Measurements from ENCODE around the gene KLHL29. TPM values are rescaled to one million over a fixed set of nuclear protein-coding genes. Genes with fewer than 3 reads are reported as not detected.

Gene KLHL29
- total RNA-seq, 1 experiment from 2014 or later, result 16.7 TPM

GRCh38 chr2:23619941-23620340 lies 235.0 kb downstream of the KLHL29 start:
- TF ChIP-seq EZH2phosphoT487 (IDR thresholded peaks at IDR 0.05; ENCODE audit: borderline replicate concordance) (no peak), JUND (IDR thresholded peaks at IDR 0.05) (no peak), MAX (IDR thresholded peaks at IDR 0.05) (no peak), FOSL1 (IDR thresholded peaks at IDR 0.05; ENCODE audit: low read depth) (no peak)
- POLR2A ChIA-PET, result no interaction called here
- intact Hi-C loops (cut with micrococcal nuclease), result no loop called here

GRCh38 chr2:23620841-23621341 lies 235.9 kb downstream of the KLHL29 start:
- no peaks in the 10 kb centered on the region for H3K9me3 ChIP-seq (ENCODE audit: control insufficient read depth in 1 of 2, insufficient read depth in 1 of 2, low read depth in 1 of 2, low read length in 2 of 2)
- H3K27me3 ChIP-seq (ENCODE audit: insufficient read depth, low read length), result no peaks in the 10 kb centered on the region
- H3K4me2 ChIP-seq (ENCODE audit: low read length), result no peak overlapping the region
- no peak overlapping the region for H3K4me3 ChIP-seq (replicated peaks in 1 of 2; ENCODE audit: low read depth in 1 of 2, low read length in 2 of 2)
- BruUV-seq (replicated peaks), result no TSS peak
- H3K4me1 ChIP-seq (ENCODE audit: control insufficient read depth in 1 of 2, insufficient read depth in 2 of 2, low read length in 2 of 2), result no peaks in the 10 kb centered on the region
- H3K9ac ChIP-seq (ENCODE audit: low read length), result no peak overlapping the region
- no peaks in the 10 kb centered on the region for H3K9me2 ChIP-seq (ENCODE audit: insufficient read depth)
- RAD21 ChIA-PET (ENCODE audit: low non-redundant PET in 1 of 2, low total read pairs in 2 of 2, uncharacterized antibody in 2 of 2, unreplicated experiment in 2 of 2), result no interaction called here
- ATAC-seq, result no peak
- no peaks in the 10 kb centered on the region for H4K20me1 ChIP-seq (ENCODE audit: insufficient read depth)
- no peaks in the 10 kb centered on the region for H3K36me3 ChIP-seq (ENCODE audit: control insufficient read depth in 1 of 2, insufficient read depth in 2 of 2, low read length in 2 of 2)
- CTCF ChIA-PET, result no interaction called here
- H2AFZ ChIP-seq (ENCODE audit: low read depth, low read length, poor library complexity, severe bottlenecking), result no peak overlapping the region
- H3K27ac ChIP-seq (ENCODE audit: low read depth, low read length), result no peak overlapping the region
- no peak for TF ChIP-seq REST (IDR thresholded peaks at IDR 0.05; ENCODE audit: low read depth)
- no peak for TF ChIP-seq EZH2phosphoT487 (IDR thresholded peaks at IDR 0.05; ENCODE audit: borderline replicate concordance)
- no peak for TF ChIP-seq ATF3 (IDR thresholded peaks at IDR 0.05)
- no peaks in the 10 kb centered on the region for H3K79me2 ChIP-seq (ENCODE audit: insufficient read depth, low read length)
- DNase-seq (ENCODE audit: low read depth, low spot score), result no peak
- intact Hi-C loops (cut with micrococcal nuclease), result no loop called here
- POLR2A ChIA-PET, result interaction anchor here (0.6 kb wide), 1 partner anchor 127 kb away, joined by 3 read pairs; no protein-coding TSS in a partner anchor

More at GRCh38 chr2:23619941-23620340, 235.0 kb downstream of the KLHL29 start:
- H4K20me1 ChIP-seq (ENCODE audit: insufficient read depth), result no peaks in the 10 kb centered on the region
- H3K4me1 ChIP-seq (ENCODE audit: control insufficient read depth in 1 of 2, insufficient read depth in 2 of 2, low read length in 2 of 2), result no peaks in the 10 kb centered on the region
- no peak overlapping the region for H3K4me3 ChIP-seq (replicated peaks in 1 of 2; ENCODE audit: low read depth in 1 of 2, low read length in 2 of 2)
- ChIA-PET CTCF (no interaction called here), RAD21 (ENCODE audit: low non-redundant PET in 1 of 2, low total read pairs in 2 of 2, uncharacterized antibody in 2 of 2, unreplicated experiment in 2 of 2) (no interaction called here)
- no peaks in the 10 kb centered on the region for H3K79me2 ChIP-seq (ENCODE audit: insufficient read depth, low read length)
- H3K9ac ChIP-seq (ENCODE audit: low read length), result no peak overlapping the region
- BruUV-seq (replicated peaks), result no TSS peak
- H3K36me3 ChIP-seq (ENCODE audit: control insufficient read depth in 1 of 2, insufficient read depth in 2 of 2, low read length in 2 of 2), result no peaks in the 10 kb centered on the region
- H3K9me3 ChIP-seq (ENCODE audit: control insufficient read depth in 1 of 2, insufficient read depth in 1 of 2, low read depth in 1 of 2, low read length in 2 of 2), result no peaks in the 10 kb centered on the region
- no peak overlapping the region for H2AFZ ChIP-seq (ENCODE audit: low read depth, low read length, poor library complexity, severe bottlenecking)
- H3K9me2 ChIP-seq (ENCODE audit: insufficient read depth), result no peaks in the 10 kb centered on the region
- no peak for ATAC-seq
- no peak overlapping the region for H3K4me2 ChIP-seq (ENCODE audit: low read length)
- H3K27me3 ChIP-seq (ENCODE audit: insufficient read depth, low read length), result no peaks in the 10 kb centered on the region
- no peak overlapping the region for H3K27ac ChIP-seq (ENCODE audit: low read depth, low read length)
- no peak for DNase-seq (ENCODE audit: low read depth, low spot score)
